ENCODE measurements around the gene SPTBN4.

GRCh38 chr19:40519352-40520322 is 52.8 kb downstream of the SPTBN4 start:
- TF ChIP-seq CTCF (IDR thresholded peaks at IDR 0.05; ENCODE audit: poor library complexity, severe bottlenecking) (no peak), TAF1 (IDR thresholded peaks at IDR 0.05; ENCODE audit: low read depth) (no peak), SMC3 (conservative IDR thresholded peaks at IDR 0.05; ENCODE audit: poor library complexity) (no peak), POLR2AphosphoS5 (IDR thresholded peaks at IDR 0.05) (no peak), EZH2 (IDR thresholded peaks at IDR 0.05; ENCODE audit: borderline replicate concordance, insufficient read depth, low read length, poor library complexity, severe bottlenecking) (no peak), MXI1 (conservative IDR thresholded peaks at IDR 0.05; ENCODE audit: poor library complexity, severe bottlenecking) (no peak), EP300 (conservative IDR thresholded peaks at IDR 0.05; ENCODE audit: poor library complexity, severe bottlenecking) (no peak)

All from neural cell (in vitro differentiated cells).